HG02798 (cell line): ENCODE data around the gene SPATS2.
A peak's percentile ranks its signal among the peaks of the same experiment; 100 is the strongest.
"Not testable (repeated sequence)": the region's sequence is repeated elsewhere in the genome, so short reads cannot be mapped to it uniquely, and the experiment has no call there.

Experiments
- ATAC-seq: cut with Tn5 transposase; IDR thresholded peaks from one replicate; pipeline ENCODE4 v1.9.1; 2021; ENCODE audit warnings: mild to moderate bottlenecking; ENCODE audit not compliant: unreplicated experiment, poor library complexity

Gene SPATS2

DNA sequence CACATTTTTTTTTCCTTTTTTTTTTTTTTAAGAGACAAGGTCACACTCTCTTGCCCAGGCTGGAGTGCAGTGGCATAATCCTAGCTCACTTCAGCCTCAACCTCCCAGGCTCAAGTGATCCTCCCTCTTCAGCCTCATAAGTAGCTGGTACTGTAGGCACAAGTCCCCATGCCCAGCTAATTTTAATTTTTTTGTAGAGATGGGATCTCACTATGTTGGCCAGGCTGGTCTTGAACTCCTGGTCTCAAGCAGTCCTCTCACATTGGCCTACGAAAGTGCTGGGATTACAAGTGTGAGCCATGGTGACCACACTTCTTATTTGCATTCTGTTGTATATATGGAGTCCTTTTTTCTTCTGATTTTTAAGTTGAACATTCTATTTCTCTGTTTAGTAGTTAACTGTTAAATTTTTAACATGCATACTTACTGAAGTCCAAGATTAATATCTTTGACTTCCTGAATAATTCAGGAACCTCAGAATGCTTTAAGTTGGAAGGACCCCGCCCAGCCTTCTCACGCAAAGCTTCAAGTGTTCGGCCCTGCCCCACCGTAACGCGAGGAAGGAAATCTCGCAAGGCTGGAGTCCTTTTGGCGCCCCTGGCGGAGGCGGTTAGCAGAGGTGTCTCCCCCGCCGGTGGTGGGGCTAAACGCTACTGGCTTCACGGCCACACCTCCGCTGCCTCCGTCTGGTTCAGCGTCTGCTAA is 21.6 kb downstream of the SPATS2 start:
- no peak for ATAC-seq

DNA sequence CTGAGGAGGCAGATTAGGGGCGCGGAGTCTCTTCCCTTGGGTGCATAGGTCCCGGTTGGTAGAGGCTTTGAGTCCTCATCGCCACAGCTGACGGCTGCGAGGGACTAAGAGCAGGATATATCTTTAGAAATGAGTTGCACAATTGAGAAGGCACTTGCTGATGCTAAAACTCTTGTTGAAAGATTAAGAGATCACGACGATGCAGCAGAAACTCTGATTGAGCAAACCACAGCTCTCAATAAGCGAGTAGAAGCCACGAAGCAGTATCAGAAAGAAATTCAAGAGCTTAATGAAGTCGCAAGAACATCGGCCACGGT is 22.1 kb downstream of the SPATS2 start:
- ATAC-seq: no peak

DNA sequence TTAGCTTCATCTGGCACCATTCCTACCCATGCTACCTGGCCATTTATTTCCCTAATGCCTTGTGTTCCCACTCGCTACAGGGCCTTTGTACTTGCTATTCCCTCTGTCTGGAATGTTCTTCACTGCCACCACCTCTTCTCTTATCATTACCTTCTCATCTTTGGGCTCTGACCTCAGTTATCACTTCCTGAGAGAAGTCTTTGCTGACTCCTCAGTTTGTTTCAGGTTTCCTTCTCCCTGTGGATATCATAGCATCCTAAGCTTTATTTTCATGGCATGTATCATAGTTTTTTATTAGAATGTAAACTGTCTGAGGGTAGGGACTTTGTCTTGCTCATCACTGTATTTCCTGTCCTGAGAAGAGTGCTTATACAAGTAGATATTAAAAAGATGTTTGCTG is 29.7 kb downstream of the SPATS2 start:
- no peak for ATAC-seq

DNA sequence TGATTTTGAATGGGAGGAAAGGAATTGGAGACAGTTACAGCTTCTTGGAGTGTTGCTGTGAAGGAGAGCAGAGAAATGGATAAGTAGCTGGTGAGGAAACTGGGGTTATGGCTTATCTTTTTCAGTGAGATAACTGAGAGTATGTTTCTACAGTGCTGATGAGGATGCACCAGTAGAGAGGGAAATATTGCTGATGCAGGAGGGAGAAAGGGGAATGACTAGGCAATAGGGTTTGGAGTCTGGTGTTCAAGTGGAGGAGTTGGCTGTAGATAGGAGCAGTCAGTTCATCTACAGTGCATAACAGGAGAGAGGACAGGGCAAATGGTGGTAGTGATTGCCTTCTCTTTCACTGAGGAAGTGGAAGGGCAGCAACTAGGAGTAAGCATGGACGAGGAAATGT is 33.0 kb downstream of the SPATS2 start:
- ATAC-seq: no peak

DNA sequence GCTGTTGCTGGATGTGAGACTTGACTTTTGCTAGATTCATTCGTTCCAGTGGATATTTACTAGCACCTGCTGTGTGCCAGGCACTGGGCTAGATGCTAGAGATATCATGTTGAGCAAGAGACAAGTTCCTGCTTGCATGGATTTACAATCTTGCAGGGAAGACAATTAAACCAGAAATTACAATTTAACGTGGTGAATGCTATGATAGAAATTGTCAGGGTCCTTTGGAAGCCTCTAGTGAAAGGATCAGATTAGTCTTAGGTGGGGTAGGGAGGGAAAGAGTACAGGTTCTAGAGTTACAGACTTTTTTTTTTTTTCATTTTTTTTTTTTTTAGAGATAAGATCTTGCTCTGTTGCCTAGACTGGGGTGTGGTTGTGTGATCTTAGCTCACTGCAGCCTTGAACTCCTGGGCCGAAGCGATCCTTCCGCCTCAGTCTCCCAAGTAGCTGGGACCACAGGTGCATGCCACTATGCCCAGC is 36.7 kb downstream of the SPATS2 start:
- no peak for ATAC-seq

DNA sequence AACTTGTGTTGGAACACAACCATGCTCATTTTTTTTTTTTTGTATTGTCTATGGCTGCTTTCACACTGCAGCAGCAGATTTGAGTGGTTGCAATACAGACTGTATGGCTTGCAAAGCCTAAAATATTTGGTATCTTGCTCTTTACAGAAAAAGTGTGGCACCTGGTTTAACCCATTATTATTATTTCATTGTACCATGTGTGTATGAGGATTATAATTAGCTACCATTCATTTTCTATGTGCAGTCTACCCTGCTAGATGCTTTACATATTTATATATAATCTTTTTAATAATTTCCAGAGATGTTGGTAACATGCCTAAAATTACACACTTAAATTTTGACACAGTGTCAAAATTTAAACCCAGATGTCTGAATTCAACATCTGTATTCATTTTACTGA is 37.7 kb downstream of the SPATS2 start:
- ATAC-seq: no peak

DNA sequence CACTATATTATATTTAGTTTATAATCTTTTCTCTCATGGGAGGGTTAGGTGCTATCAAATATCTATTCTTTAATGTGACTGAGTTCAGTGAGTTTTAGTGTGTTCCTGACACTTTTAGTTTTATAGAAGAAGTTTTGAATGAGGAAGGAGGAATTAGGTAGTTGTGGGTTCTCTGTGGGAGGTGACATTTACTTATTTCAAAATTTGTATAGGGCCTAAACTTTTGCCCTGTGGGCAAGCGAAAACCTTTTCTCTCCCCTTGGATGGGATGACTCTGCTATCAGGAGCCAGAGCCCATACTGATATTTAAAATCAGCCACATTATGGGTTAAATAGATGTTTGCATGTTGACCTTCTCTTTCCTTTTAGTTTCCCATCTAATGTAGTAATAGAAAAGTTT is 43.6 kb downstream of the SPATS2 start:
- ATAC-seq: no peak

DNA sequence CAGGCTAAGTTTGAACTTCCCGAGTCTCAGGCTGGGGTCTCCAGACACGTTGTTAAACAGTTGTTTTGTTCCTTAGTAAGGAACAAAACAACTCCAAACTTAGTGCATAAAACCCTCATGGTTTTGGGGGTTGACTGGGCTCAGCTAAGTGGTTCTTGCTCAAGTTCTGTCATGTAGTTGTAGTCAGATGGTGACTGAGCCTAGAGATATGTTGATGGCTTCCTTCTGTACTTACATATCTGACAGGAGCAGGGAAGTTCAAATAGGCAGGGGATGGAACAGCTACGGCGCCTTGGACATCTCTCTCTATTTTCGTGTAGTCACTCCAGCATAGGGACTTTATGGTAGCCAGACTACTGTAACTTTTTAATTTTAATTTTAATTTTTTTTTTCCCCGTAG is 45.7 kb downstream of the SPATS2 start:
- ATAC-seq: no peak

DNA sequence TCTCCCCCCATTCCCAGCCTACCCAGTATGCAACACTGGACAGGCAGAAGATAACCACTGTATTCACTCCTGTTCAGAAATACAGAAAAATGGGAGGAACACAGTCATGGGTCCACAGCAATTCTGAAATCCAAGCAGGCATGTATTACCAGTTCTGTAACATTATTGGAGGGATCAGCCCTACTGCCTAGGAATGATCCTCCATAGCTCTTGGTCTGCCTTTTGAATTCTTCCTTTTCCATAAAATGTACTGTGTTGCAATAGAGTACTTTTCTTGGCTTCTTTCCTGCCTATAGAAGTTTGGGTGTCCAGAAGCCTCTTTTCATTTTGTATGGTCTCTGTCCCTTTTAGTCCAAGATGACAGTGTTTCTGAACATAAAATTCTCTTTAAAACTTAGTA is 46.5 kb downstream of the SPATS2 start:
- ATAC-seq: no peak

DNA sequence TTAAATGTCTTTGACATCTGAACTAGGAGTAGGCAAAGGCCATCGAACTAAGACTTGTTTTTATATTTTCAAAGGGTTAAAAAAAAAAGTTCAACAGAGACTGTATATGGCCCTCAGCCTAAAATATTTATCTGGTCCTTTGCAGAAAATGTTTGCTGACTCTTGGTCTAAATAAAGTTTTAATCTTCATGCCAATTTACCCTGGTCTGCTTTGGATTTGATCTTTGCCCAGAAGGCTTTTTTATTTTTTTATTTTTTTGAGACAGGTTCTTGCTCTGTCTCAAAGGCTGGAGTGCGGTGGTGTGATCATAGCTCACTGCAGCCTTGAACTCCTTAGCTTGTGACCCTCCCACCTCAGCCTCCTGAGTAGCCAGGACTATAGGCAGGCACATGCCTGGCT is 47.1 kb downstream of the SPATS2 start:
- no peak for ATAC-seq

DNA sequence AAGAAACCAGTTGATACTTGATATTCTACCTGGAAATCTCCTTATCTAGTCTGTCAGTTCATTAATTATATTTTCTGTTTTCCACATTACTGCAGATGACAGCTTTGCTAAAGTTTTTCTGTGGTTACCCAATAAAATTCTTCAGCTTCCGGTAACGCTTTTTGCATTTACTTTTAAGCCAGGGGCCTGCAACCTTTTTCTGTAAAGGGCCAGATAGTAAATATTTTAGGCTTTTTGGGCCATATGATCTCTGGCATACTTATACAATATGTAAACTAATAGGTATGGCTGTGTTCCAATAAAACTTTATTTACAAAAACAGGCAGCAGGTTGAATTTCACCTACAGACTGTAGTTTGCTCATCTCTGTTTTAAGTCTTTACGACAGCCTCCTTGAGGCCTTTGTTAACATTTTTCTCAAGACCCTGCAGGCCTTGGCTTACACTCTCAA is 48.3 kb downstream of the SPATS2 start:
- no peak for ATAC-seq

DNA sequence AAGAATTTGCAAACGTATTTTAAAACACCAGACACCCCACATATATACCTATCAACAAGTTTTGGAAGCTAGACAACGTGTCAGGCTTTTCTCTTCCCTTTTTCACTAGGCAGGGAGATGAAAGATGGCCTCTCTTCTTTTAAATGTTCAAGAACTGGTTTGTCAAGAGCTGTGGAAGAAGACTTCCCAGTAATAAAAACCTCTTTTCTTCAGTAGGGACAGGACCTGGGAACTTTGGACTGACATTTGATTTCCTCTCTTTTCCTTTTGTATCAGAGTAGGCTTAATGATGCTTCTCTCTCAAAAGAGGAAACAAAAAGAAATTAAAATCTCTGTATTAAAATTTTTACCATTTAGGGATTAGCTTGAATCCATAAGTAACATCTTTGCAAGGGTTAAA is 49.6 kb downstream of the SPATS2 start:
- ATAC-seq: no peak

DNA sequence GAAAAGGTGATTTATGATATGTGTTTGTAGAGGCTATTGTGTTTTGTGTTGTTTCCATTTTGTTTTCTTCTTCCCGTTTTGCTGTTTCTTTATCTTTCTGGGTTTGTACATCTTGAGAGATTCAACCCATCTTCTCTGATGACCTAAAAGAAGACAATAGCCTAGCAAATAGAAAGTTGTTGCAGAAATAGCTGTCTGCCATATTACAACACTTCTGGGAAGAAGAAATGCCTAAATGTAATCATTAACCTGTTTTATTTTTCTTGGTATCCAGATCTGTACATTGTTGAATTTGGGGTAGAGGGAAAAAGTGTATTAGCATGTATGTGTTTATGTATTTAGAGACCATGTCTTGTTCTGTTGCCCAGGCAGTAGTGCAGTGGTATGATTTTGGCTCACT is 50.3 kb downstream of the SPATS2 start:
- ATAC-seq: no peak

DNA sequence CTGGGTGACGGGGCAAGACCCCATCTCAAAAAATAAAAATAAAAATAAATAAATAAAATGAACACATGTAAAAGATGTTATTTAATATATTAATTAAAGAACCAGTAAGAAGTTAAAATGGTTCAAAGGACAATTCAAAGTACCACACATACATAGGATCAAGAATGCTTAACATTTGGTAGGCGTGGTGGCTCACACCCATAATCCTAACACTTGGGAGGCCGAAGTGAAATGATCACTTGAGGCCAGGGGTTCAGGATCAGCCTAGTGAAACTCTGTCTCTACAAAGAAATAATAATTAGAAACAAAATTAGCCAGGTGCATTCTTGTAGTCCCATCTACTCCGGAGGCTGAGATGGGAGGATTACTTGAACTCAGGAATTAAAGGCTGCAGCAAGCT is 53.3 kb downstream of the SPATS2 start:
- ATAC-seq: no peak

DNA sequence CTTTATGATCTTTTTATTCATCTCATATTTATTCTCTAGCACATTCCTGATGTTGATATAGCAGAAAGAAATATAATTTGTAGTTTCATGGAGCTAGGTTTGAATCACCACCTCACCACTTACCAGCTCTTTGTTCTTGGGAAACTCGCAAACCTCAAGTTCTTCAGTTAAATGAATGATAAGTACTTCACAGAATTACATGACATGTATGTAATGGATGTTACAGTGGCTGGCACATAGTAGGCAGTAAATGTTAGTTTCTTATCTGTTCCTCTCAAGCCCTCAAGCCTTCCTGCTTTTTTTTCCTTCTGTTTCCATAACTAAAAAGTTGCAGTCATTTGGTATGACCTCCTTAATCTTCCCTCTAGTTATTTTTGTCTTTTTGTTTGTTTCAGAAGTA is 54.9 kb downstream of the SPATS2 start:
- no peak for ATAC-seq

DNA sequence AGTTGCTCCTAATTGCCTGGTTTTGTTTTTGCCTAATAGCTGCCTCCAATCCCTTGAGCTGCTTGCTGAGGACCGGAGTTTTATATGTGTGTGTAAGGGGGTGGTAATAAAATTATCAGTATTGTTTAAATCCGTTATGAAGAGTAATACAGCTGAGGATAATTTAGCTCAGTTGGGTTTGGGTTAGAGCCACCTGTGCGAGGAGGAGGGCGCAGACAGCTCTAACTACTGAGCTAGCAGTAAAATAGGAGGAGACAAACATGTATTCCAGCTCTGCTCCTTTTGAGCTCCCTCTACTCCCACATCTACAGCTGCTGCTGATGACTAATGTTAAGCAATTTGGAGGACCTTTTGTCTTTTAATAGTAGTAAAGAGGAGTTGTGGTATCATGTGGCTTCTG is 61.5 kb downstream of the SPATS2 start:
- peak; percentile 49 for ATAC-seq

DNA sequence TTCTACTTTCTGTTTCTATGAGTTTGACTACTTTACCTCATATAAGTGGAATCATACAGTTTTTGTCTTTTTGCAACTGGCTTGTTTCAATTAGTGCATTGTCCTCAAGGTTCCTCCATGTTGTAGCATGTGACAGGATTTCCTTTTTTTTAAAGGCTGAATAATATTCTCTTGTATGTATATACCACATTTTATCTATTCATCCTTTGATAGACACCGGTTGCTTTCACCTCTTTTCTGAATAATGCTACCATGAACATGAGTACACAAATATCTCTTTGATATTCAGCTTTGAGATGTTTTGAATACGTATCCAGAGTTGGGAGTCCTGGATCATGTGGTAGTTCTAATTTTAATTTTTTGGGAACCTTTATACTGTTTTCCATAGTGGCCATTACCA is 65.4 kb downstream of the SPATS2 start:
- no peak for ATAC-seq

DNA sequence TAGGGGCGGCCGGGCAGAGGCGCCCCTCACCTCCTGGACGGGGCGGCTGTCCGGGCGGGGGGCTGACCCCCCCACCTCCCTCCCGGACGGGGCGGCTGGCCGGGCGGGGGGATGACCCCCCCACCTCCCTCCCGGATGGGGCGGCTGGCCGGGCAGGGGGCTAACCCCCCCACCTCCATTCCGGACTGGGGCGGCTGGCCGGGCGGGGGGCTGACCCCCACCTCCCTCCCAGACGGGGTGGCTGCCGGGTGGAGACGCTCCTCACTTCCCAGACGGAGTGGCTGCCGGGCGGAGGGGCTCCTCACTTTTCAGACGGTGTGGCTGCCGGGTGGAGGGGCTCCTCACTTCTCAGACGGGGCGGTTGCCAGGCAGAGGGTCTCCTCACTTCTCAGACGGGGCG is 69.5 kb downstream of the SPATS2 start:
- ATAC-seq: not testable (repeated sequence)

DNA sequence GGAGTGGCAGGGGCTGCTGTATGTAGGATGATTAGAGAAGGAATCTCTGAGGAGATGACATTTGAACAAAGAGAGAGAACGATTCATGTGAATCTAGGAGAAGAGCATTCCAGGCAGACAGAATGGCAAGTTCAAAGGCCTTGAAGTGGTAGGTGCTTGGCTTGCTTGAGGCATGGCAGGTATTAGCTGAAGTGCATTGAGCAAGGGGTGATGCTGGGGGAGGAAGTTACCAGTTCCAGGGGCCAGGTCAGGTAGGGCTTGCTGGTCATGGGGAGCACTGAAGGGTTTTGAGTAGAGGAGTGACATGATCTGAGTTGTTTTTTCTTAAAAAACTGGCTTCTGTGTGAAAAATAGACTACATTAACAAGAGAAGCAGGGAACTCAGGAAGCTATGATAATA is 71.8 kb downstream of the SPATS2 start:
- ATAC-seq: no peak

DNA sequence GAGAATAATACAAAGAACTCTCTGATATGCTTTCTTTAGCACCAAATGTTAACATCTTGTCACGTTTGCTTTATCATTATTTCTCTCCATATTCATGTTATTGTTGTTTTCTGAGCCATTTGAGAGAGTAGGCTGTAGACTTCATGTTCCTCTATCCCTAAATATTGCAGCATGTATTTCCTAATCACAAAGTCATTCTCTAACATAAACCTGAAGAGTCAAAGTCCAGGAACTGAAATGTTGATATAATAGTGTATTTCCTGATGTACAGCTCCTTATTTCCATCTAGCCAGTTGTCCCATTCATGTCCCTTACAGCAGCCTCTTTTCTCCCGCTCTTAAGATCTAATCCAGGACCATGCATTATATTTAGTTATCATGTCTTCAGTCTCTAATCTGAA is 72.8 kb downstream of the SPATS2 start:
- no peak for ATAC-seq

DNA sequence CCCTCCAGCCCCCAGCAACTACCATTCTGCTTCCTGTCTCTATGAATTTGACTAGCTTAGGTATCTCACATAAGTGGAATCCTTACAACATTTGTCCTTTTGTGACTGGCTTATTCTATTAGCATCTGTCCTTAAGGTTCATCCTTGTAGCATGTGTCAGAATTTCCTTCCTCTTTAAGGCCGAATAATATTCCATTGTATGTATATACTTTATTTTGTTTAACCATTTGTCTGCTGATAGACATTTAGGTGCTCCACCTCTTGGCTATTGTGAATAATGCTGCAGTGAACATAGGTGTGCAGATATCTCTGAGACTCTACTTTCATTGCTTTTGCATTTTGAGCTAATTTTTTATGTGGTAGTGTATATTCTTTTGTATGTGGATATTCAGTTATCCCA is 75.7 kb downstream of the SPATS2 start:
- no peak for ATAC-seq

DNA sequence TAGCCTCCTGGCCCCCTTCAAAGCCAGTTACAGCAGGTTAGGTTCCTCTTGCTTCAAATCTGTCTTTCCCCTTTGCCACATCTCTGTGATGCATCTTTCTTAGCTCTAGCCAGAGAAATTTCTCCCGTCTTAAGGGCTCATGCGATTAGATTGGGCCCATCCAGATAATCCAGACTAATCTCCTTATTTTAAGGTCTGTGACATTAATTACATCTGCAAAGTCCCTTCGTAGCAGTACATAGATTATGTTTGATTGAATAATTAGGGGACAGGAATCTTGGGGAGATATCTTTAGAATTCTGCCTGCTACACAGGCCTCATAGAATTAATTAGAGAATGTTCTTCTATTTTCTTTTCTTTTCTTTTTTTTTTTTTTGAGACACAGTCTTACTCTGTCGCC is 79.3 kb downstream of the SPATS2 start:
- ATAC-seq: no peak

DNA sequence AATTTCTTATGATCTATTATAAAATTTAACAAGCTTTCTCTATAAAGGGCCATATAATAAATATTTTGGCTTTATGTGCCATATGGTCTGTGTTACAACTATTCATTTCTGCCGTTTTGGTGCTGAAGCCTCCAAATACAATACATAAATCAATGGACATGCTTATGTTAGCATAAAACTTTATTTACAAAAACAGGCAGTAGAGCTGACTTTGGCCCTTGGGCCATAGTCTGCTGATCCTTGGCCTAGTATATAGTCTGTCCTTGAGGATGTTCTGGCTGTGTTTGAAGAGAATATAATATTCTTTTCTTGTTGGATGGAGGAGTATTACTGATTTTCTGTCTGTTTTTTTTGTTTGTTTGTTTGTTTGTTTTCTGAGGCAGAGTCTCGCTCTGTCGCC is 81.6 kb downstream of the SPATS2 start:
- no peak for ATAC-seq
